Ascending aorta (tissue), 2 donors: ENCODE results near the gene SCGB2B2. TPM values are rescaled to one million over a fixed set of nuclear protein-coding genes. Genes with fewer than 3 reads are reported as not detected.
A peak's percentile ranks its signal among the peaks of the same experiment; 100 is the strongest.
"Not testable (repeated sequence)": the region's sequence is repeated elsewhere in the genome, so short reads cannot be mapped to it uniquely, and the experiment has no call there.

Experiments used
- DNase-seq, 2 donors: peaks; one replicate each; pipeline ENCODE4 v3.0.0-alpha.2; 2019; ENCODE audit warnings: low spot score in 2 of 2
- H3K27ac ChIP-seq, 2 donors: fragments of 200-600 bp; sonication (generic); one replicate each; pipeline ENCODE4 v1.5.1; 2016 to 2017; ENCODE audit warnings: mild to moderate bottlenecking in 1 of 2
- H3K27me3 ChIP-seq: fragments of 200-600 bp; sonication (generic); one replicate; pipeline ENCODE4 v1.5.1; 2017
- H3K36me3 ChIP-seq, 2 donors: fragments of 200-600 bp; sonication (generic); one replicate each; pipeline ENCODE4 v1.5.1; 2016
- H3K4me1 ChIP-seq, 2 donors: fragments of 200-600 bp; sonication (generic); one replicate each; pipeline ENCODE4 v1.5.1; 2016 to 2017; ENCODE audit warnings: mild to moderate bottlenecking in 1 of 2
- H3K4me3 ChIP-seq, 2 donors: fragments of 200-600 bp; sonication (generic); one replicate each; pipeline ENCODE4 v1.5.1; 2016 to 2017; ENCODE audit warnings: mild to moderate bottlenecking in 1 of 2
- H3K9me3 ChIP-seq, 2 donors: fragments of 200-600 bp; sonication (generic); one replicate each; pipeline ENCODE4 v1.5.1; 2016
- CTCF ChIP-seq, 3 experiments: fragments of 200-600 bp in 2 of 3; fragments of 450-650 bp in 1 of 3; sonication (generic) in 2 of 3; IDR thresholded peaks; one replicate each; pipeline ENCODE4 v1.5.1; 2016 to 2019; ENCODE audit warnings: antibody characterized with exemption in 3 of 3, mild to moderate bottlenecking in 1 of 3, moderate library complexity in 1 of 3
- intact Hi-C: fragments of 100-400 bp; cut with DNase I; formaldehyde crosslinking; loops from one replicate; pipeline ENCODE4 v1.15.1; 2023
- total RNA-seq: library from RNA; depleted of rRNA; stranded (reverse); fragments of >200 nt; gene quantifications from one replicate; pipeline ENCODE4 v1.1.0, GENCODE V29; 2016

SCGB2B2 gene
- total RNA-seq, 1 donor from 2014 or later, result not detected

GRCh38 chr19:34671972-34672371, 5.0 kb downstream of the SCGB2B2 start:
- Histone ChIP-seq H3K9me3 (no peaks in the 10 kb centered on the region), H3K27me3 (no peaks in the 10 kb centered on the region), H3K4me3 (no peak overlapping the region), H3K36me3 (no peaks in the 10 kb centered on the region), H3K4me1 (peaks cover 0 to 3% of the 10 kb centered on the region in 2 donors), H3K27ac (no peak overlapping the region)
- intact Hi-C loops, result loop anchor here (10.0 kb wide), 2 partner anchors 873 to 973 kb away; partner anchors contain the start of genes COX6B1, ETV2 and TMEM147
- TF ChIP-seq CTCF (IDR thresholded peaks at IDR 0.05), result no peak
- DNase-seq, result no peak

- intact Hi-C loops, result no loop called here
- H3K4me3 ChIP-seq, result no peak overlapping the region
- no peaks in the 10 kb centered on the region for H3K9me3 ChIP-seq
- H3K4me1 ChIP-seq, result no peaks in the 10 kb centered on the region
- H3K36me3 ChIP-seq, result no peaks in the 10 kb centered on the region
- DNase-seq, result no peak
- no peak overlapping the region for H3K27ac ChIP-seq
- TF ChIP-seq CTCF (IDR thresholded peaks at IDR 0.05), result no peak
- H3K27me3 ChIP-seq, result no peaks in the 10 kb centered on the region
These were observed 7.7 kb downstream of the SCGB2B2 start for GRCh38 chr19:34669305-34669704.

- intact Hi-C loops, H3K9me3 ChIP-seq, DNase-seq, H3K4me3 ChIP-seq, H3K4me1 ChIP-seq, H3K27me3 ChIP-seq, H3K27ac ChIP-seq, H3K36me3 ChIP-seq: not testable (repeated sequence)
These were observed 8.3 kb downstream of the SCGB2B2 start for GRCh38 chr19:34668690-34669089.

GRCh38 chr19:34668077-34668689, 8.8 kb downstream of the SCGB2B2 start:
- H3K4me1 ChIP-seq, H3K27me3 ChIP-seq, H3K9me3 ChIP-seq, H3K27ac ChIP-seq, intact Hi-C loops, H3K36me3 ChIP-seq, DNase-seq: not testable (repeated sequence)
- H3K4me3 ChIP-seq, result peak overlapping the region in 1 of 2 donors; percentile 27

- no peak for DNase-seq
- Histone ChIP-seq H3K4me3 (peak overlapping the region; percentile 27 to 41), H3K27me3 (no peaks in the 10 kb centered on the region), H3K36me3 (no peaks in the 10 kb centered on the region), H3K4me1 (no peaks in the 10 kb centered on the region), H3K27ac (no peak overlapping the region), H3K9me3 (no peaks in the 10 kb centered on the region)
- intact Hi-C loops, result no loop called here
- no peak for TF ChIP-seq CTCF (IDR thresholded peaks at IDR 0.05)
These were observed 9.4 kb downstream of the SCGB2B2 start for GRCh38 chr19:34667349-34668076.

GRCh38 chr19:34666958-34667265, 10.0 kb downstream of the SCGB2B2 start:
- Histone ChIP-seq H3K36me3 (no peaks in the 10 kb centered on the region), H3K4me3 (no peak overlapping the region), H3K27ac (no peak overlapping the region), H3K4me1 (no peaks in the 10 kb centered on the region), H3K9me3 (no peaks in the 10 kb centered on the region), H3K27me3 (no peaks in the 10 kb centered on the region)
- intact Hi-C loops, result no loop called here
- DNase-seq, result no peak
- no peak for TF ChIP-seq CTCF (IDR thresholded peaks at IDR 0.05)
